ENCODE results near the gene G6PC3. TPM values are rescaled to one million over a fixed set of nuclear protein-coding genes. Genes with fewer than 3 reads are reported as not detected.
"Not testable (repeated sequence)": the region's sequence is repeated elsewhere in the genome, so short reads cannot be mapped to it uniquely, and the experiment has no call there.

The G6PC3 gene, protein sequence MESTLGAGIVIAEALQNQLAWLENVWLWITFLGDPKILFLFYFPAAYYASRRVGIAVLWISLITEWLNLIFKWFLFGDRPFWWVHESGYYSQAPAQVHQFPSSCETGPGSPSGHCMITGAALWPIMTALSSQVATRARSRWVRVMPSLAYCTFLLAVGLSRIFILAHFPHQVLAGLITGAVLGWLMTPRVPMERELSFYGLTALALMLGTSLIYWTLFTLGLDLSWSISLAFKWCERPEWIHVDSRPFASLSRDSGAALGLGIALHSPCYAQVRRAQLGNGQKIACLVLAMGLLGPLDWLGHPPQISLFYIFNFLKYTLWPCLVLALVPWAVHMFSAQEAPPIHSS
- 10 to 100 TPM; 10.3 to 23.3 (median 17.2) TPM for total RNA-seq

DNA sequence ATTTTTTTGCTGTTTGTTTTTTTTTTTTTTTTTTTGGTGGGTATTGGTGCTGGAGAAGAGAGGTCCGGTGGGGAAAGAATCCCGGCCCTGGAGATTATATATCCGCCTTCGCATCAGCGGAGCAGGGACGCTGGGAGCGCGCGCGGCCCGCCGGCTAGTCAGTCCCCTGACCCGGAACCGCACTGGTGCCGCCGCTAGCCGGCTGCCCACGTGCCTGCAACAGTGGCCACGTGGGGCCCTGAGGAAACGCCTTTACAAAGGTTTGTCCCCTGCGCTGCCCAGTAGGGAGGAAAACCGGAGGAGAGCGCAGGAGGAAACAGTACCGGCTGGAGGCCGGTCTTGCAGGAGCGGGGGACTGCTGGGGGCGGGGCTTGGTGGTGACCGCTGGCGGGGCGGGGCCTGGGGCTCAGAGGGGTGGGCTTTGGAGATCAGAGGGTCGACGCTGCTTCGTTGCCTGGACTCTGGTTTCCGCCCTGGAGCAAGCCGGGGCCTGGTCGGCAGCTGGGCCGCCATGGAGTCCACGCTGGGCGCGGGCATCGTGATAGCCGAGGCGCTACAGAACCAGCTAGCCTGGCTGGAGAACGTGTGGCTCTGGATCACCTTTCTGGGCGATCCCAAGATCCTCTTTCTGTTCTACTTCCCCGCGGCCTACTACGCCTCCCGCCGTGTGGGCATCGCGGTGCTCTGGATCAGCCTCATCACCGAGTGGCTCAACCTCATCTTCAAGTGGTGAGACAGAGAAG is at the start of gene G6PC3:
Gene G6PC3 (plus strand): TSS at position 281 of the 743 bp plus-strand sequence. CDS start 231 bp downstream, at position 512.
- DNase-seq: peak; percentile 49
- H3K27ac ChIP-seq: peak within 1 kb of the TSS; percentile 87 to 94 (median 90)
- peaks cover 13 to 58% (median 22%) of the 10 kb centered on the region in 3 donors for H3K4me1 ChIP-seq
- 0 to 1% methylated on average over 9 to 14 of the region's 53 CpGs for WGBS, 2 donors
- peak within 1 kb of the TSS; percentile 50 to 71 (median 66) for H3K4me3 ChIP-seq
- intact Hi-C loops (cut with DNase I): no loop called here
- H3K27me3 ChIP-seq: no peaks in the 10 kb centered on the region
- peaks cover 1 to 20% (median 3%) of the 10 kb centered on the region in 3 donors for H3K36me3 ChIP-seq
- H3K9me3 ChIP-seq: no peaks in the 10 kb centered on the region
- TF ChIP-seq POLR2A (IDR thresholded peaks at IDR 0.05): peak in 3 of 4 donors; percentile 41 to 75 (median 70)
- TF ChIP-seq, protein P1, sequence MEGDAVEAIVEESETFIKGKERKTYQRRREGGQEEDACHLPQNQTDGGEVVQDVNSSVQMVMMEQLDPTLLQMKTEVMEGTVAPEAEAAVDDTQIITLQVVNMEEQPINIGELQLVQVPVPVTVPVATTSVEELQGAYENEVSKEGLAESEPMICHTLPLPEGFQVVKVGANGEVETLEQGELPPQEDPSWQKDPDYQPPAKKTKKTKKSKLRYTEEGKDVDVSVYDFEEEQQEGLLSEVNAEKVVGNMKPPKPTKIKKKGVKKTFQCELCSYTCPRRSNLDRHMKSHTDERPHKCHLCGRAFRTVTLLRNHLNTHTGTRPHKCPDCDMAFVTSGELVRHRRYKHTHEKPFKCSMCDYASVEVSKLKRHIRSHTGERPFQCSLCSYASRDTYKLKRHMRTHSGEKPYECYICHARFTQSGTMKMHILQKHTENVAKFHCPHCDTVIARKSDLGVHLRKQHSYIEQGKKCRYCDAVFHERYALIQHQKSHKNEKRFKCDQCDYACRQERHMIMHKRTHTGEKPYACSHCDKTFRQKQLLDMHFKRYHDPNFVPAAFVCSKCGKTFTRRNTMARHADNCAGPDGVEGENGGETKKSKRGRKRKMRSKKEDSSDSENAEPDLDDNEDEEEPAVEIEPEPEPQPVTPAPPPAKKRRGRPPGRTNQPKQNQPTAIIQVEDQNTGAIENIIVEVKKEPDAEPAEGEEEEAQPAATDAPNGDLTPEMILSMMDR (IDR thresholded peaks at IDR 0.05): peak in 2 of 6 experiments; percentile 6 to 47

DNA sequence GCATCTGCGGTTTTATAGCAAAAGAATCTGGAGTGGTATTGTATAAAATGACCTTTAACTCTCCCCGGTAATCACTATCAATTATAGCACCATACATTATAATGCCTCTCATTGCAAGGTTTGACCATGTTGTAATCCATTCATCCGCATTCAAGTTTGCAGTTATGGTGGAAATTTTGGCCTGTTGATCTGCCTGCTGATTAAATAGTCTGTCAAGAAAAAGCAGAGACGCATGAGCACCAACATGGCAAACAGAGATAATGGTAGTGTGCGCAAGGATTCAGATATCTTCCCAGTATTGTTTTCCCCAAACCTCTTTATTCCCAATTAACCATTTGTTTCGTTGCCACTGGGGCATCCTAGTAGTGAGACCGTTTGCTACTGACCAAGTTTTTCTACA is 49.3 kb upstream of the G6PC3 start:
- H3K9me3 ChIP-seq; H3K27ac ChIP-seq; DNase-seq; intact Hi-C loops (cut with DNase I); H3K4me1 ChIP-seq; H3K4me3 ChIP-seq; H3K27me3 ChIP-seq: not testable (repeated sequence)
- WGBS, 2 donors: 89 to 92% methylated on average over 7 of the region's 7 CpGs
- H3K36me3 ChIP-seq: peaks cover 0 to 43% (median 0%) of the 10 kb centered on the region in 3 donors

DNA sequence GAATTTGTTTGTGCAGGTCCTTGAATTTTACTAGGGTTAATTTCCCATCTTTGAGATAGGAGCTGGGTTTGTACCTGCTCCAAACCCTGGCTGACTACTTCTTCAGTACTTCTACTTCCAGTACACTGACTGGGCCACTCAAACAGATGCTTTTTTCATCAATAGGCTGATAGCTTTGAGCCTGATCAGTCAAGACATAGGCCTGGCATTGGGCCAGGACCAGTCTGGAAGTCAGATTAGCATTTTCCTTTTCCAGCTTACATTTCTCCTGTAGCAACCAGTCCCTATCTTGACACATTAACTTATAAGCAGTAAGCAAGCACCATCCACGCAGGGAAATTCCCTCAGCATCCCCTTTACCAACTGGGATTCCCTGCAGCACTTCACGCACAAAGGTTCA is 48.3 kb upstream of the G6PC3 start:
- Histone ChIP-seq H3K27me3 (no peaks in the 10 kb centered on the region), H3K36me3 (peaks cover 0 to 43% (median 0%) of the 10 kb centered on the region in 3 donors), H3K9me3 (no peaks in the 10 kb centered on the region), H3K4me3 (no peak overlapping the region), H3K27ac (no peak overlapping the region), H3K4me1 (no peaks in the 10 kb centered on the region)
- TF ChIP-seq POLR2A (IDR thresholded peaks at IDR 0.05): no peak
- TF ChIP-seq, protein P1 (IDR thresholded peaks at IDR 0.05): no peak
- 95 to 97% methylated on average over 2 of the region's 2 CpGs for WGBS, 2 donors
- intact Hi-C loops (cut with DNase I): no loop called here
- DNase-seq: no peak

DNA sequence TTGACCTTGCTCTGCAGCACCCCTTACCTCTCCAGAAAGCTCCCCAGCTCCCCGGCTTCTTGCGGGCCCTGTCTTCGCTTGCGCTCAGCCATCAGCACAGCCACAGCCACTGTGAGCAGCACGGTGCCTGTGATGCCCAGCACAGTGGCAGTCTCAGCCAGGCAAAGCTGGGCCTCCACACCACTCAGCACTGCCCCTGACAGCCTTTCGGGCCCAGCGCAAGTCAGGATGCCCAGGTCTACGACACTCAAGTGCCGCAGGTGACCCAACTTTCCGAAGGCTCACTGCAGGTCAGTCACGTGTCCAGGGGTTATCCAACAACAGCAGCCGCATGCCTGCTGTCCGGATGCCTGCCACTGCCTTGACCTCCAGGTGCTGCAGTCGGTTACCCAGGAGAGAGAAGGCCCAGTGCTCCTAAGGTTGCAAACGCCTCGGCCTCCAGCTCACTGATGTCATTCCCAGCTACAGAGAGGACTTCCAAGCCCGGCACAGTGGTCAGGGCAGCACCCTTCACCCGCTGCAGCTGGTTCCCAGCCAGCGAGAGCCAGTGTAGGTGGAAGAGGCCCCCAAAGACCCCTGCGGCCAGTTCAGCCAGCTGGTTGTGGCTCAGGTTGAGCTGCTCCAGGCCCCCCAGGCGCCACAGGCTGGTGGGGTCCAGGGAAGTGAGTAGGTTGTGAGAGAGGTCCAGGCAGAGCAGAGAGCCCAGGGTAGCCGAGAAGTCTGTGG is 46.8 kb upstream of the G6PC3 start:
- intact Hi-C loops (cut with DNase I): no loop called here
- Histone ChIP-seq H3K4me1 (no peaks in the 10 kb centered on the region), H3K9me3 (no peaks in the 10 kb centered on the region), H3K36me3 (peaks cover 0 to 49% (median 0%) of the 10 kb centered on the region in 3 donors), H3K4me3 (no peak overlapping the region), H3K27me3 (no peaks in the 10 kb centered on the region), H3K27ac (no peak overlapping the region)
- TF ChIP-seq POLR2A (IDR thresholded peaks at IDR 0.05): no peak
- TF ChIP-seq, protein P1 (IDR thresholded peaks at IDR 0.05): no peak
- 92 to 94% methylated on average over 4 to 11 of the region's 22 CpGs for WGBS, 2 donors
- no peak for DNase-seq

DNA sequence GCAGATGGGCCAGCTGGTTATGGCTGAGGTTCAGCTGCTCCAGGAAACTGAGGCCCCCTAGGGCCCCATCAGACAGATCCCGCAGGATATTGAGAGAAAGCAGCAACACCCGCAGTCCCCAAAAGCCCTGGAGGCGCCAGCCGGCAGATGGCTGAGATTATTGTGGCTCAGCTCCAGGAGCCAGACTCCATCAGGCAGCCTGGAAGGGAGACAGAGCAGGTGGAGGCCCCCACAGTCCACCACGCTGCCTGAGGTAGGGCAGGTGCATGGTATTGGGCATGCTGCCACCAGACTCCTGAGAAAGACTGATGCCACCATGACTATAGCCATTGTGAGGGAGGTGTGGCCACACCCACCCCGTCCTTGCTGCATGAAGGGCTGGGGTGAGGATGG is 46.3 kb upstream of the G6PC3 start:
- intact Hi-C loops (cut with DNase I): no loop called here
- H3K27me3 ChIP-seq: no peaks in the 10 kb centered on the region
- H3K4me1 ChIP-seq: no peaks in the 10 kb centered on the region
- H3K4me3 ChIP-seq: no peak overlapping the region
- no peaks in the 10 kb centered on the region for H3K9me3 ChIP-seq
- WGBS, 2 donors: no CpG with 5 or more reads among the region's 6 CpGs
- peaks cover 0 to 54% (median 0%) of the 10 kb centered on the region in 3 donors for H3K36me3 ChIP-seq
- H3K27ac ChIP-seq: no peak overlapping the region
- DNase-seq: no peak
- no peak for TF ChIP-seq POLR2A (IDR thresholded peaks at IDR 0.05)
- TF ChIP-seq, protein P1 (IDR thresholded peaks at IDR 0.05): no peak

Data from esophagus squamous epithelium (tissue), 5 donors.